Urothelium cell line (cell line): ENCODE results near the gene PTP4A2.
"Not testable (repeated sequence)": the region's sequence is repeated elsewhere in the genome, so short reads cannot be mapped to it uniquely, and the experiment has no call there.

Experiments
- DNase-seq: peaks from one replicate; pipeline ENCODE4 v3.0.0; 2011; ENCODE audit warnings: low spot score, mixed read lengths
- FAIRE-seq: peaks from 2 replicates; lab custom pipeline; 2011; peaks lifted over from hg19 to GRCh38; lab: Jason Lieb, UNC

Gene PTP4A2

DNA sequence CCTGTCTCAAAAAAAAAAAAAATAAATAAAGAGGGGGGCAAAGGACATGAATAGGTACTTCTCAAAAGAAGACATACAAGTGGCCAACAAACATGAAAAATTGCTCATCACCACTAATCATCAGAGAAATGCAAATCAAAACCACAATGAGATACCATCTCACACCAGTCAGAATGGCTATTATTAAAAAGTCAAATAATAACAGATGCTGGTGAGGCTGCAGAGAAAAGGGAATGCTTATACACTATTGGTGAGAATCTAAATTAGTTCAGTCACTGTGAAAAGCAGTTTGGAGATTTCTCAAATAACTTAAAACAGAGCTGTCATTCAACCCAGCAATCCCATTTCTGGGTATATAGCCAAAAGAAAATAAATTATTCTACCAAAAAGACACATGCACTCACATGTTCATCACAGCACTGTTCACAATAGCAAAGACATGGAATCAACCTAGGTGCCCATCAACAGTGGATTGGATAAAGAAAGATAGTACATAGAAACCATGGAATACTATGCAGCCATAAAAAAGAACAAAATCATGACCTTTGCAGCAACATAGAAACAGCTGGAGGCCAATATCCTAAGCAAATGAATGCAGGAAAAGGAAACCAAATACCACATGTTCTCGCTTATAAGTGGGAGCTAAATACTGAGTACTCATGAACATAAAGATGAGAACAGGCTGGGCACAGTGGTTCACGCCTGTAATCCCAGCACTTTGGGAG is 42.5 kb downstream of the PTP4A2 start:
- DNase-seq, FAIRE-seq: not testable (repeated sequence)

GRCh38 chr1:31891280-31891679 is 46.9 kb downstream of the PTP4A2 start:
- no peak for DNase-seq
- FAIRE-seq, result no peak

- FAIRE-seq (no peak), DNase-seq (no peak)
These were observed 49.9 kb downstream of the PTP4A2 start for GRCh38 chr1:31888291-31888690.

GRCh38 chr1:31886866-31887265 is 51.3 kb downstream of the PTP4A2 start:
- no peak for FAIRE-seq
- DNase-seq, result no peak

- DNase-seq, result no peak
- FAIRE-seq, result no peak
These were observed 52.3 kb downstream of the PTP4A2 start for GRCh38 chr1:31885851-31886250.

DNA sequence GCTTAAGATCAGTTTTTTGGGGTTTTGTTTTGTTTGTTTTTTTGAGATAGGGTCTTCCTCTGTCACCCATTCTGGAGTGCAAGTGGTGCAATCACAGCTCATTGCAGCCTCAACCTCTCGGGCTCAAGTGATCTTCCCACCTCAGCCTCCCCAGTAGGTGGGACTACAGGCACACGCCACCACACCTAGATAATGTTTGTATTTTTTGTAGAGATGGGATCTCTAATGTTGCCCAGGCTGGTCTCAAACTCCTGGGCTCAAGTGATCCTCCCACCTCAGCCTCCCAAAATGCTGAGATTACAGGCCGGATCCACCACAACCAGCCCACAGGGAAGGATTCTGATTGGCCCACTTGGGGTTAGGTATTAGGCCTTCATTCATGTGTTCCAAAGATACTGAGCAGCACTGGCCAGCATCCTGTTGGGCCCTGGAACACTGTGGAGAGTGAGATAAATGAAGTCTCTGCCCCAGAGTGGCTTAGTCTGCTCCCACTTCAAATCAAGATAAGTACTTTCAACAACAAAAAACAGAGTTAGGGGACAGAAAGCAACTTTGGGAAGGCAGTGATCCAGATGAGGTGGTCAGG is 54.7 kb downstream of the PTP4A2 start:
- DNase-seq (no peak), FAIRE-seq (no peak)

- no peak for FAIRE-seq
- no peak for DNase-seq
These were observed 56.5 kb downstream of the PTP4A2 start for GRCh38 chr1:31881688-31882000.

GRCh38 chr1:31880957-31881687 is 57.0 kb downstream of the PTP4A2 start:
- no peak for DNase-seq
- no peak for FAIRE-seq

DNA sequence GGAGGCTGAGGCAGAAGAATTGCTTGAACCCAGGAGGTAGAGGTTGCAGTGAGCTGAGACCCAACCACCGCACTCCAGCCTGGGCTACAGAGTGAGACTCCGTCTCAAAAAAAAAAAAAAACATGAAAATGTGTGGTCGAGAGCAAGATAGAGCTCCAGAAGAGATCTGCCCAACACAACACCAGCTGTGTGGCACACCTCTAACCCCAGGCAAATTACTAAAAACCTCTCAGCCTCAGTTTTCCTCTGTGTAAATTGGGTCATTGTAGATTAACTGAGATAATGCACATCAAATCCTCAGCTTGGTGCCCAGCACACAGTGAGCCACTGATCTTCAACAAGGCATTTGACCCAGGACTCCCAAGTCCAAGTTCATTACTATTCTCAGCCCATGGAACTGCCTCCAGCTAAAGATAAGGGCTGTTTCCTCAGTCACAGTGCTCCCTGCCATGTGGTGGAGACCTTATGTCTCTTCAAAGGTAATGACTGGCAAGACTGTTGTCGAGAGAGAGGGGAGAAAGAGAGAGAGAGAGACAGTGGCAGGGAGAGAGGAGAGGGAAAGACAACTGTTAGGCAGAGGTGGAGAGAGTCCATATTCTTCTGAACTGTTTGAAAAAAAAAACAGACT is 58.1 kb downstream of the PTP4A2 start:
- no peak for DNase-seq
- FAIRE-seq, result no peak

DNA sequence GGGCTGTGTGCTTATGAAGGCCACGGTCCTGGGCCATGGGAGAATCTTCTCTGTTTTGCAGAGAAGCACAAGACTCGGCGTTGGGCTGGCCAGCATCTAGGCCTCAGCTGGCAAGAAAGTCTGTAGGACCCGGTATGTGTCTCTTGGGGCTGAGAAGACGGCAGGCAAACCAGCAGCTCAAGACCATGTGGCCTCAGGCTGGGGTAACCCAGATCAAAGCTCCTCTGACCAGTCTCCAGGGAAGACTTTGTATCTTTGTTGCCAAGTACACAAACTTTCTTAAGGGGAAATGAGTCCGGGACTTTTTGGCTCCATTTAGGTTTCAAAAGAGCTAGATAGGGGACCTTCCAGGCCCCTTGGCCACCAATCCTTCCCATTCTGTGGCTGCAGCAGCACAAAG is 60.1 kb downstream of the PTP4A2 start:
- DNase-seq, result no peak
- no peak for FAIRE-seq

DNA sequence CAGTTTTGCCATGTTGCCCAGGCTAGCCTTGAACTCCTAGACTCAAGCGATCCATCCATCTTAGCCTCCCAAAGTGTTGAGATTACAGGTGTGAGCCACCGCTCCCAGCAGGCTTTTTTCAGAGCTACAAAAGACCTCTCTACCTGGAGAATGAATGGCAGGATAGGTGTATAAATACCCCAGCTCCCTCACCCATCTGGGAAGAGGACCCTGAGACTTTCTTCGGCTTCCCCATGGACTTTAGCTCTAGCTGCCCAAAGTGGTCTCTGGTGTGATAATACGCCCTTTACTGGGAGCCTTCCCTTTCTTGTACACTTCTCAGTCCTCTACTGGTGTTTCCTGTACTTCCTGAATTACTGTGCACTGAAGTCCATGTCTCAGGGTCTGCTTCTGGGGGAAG is 60.6 kb downstream of the PTP4A2 start:
- no peak for FAIRE-seq
- DNase-seq, result no peak

DNA sequence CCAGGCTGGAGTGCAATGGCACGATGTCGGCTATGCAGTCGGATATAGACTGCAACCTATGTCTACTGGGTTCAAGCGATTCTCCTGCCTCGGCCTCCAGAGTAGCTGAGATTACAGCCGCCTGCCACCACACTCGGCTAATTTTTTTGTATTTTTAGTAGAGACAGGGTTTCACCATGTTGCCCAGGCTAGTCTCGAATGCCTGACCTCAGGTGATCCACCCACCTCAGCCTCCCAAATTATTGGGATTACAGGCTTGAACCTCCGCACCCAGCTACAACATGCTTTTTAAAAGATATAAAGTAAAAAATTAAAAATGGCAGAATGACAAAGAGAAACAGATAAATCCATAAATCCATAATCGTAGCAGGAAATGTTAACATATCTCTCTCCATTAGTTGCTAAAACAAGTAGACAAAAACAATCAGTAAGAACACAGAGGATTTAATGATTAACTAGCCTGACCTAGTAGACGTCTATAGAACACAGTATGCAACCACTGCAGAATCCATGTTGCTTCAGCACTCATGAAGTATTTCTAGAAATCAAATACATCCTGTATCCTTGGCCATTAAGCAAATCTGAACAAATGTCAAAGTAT is 62.4 kb downstream of the PTP4A2 start:
- FAIRE-seq (no peak), DNase-seq (no peak)

DNA sequence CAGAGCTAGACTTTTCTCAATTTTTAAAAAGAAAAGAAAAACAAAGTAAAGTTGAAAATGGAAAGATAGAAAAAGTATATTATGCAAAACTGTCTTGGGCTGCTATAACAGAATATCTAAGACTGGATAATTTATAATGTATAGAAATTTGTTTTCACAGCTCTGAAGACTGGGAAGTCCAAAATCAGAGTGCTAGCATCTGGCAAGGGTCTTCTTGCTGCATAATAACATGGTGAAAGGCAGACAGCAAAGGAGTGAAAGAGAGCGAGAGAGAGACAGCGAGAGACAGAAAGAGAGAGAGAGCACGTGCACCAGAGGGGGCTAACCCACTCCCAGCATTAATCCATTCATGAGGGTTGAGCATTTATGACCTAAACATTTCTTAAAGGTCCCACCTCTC is 63.2 kb downstream of the PTP4A2 start:
- no peak for FAIRE-seq
- DNase-seq, result no peak

DNA sequence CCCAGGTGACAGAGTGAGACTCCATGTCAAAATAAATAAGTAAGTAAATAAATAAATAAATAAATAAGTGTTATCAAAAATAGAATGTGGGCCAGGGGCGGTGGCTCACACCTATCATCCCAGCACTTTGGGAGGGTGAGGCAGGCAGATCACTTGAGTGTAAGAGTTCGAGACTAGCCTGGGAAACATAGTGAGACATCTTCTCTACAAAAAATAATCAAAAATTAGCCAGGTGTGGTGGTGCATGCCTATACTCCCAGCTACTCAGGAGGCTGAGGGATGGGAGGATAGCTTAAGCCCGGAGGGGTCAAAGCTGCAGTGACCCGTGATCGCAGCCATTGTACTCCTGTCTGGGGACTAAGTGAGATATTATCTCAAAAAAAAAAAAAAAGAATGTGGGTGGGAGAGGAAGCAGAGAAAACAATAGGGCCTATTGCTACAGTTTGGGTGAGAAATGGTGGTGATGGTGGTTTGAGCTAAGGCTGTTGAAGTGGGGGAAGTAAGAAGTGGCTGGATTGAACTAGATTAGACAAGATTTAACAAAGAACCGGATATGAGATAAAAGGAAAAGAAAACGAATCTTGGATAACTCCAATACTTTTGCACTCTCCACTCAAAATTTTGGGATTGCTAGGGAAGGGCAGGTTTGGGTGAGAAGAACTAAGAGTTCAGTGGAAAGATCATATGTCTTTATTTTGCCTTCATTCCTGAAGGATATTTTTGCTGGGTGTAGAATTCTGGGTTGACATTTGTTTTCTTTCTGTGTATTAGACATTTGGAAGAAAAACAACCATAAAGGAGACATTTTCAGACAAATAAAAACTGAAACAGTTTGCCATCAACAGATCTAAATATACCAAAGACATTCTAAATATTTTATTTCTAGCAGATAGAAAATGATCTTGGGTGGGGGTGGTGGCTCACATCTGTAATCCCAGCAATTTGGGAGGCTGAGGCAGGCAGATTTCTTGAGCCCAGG is 65.2 kb downstream of the PTP4A2 start:
- FAIRE-seq (no peak), DNase-seq (no peak)

DNA sequence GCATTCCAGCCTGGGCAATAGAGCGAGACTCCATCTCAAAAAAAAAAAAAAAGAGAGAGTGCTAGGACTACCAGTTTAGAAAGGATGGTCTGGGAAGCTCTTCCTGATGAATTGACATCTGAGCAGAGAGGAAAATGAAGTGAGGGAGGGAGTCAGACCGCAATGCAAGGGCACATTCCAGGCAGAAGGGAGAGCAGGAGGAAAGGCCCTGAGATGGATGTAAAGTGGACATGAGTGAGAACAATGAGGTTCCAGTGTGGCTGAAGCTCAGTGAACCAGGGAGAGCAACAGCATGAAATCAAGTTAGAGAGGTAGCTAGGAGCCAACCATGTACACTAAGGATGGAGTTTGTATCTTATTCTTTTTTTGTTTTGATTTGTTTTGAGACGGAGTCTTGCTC is 66.5 kb downstream of the PTP4A2 start:
- FAIRE-seq, result no peak
- DNase-seq, result no peak

DNA sequence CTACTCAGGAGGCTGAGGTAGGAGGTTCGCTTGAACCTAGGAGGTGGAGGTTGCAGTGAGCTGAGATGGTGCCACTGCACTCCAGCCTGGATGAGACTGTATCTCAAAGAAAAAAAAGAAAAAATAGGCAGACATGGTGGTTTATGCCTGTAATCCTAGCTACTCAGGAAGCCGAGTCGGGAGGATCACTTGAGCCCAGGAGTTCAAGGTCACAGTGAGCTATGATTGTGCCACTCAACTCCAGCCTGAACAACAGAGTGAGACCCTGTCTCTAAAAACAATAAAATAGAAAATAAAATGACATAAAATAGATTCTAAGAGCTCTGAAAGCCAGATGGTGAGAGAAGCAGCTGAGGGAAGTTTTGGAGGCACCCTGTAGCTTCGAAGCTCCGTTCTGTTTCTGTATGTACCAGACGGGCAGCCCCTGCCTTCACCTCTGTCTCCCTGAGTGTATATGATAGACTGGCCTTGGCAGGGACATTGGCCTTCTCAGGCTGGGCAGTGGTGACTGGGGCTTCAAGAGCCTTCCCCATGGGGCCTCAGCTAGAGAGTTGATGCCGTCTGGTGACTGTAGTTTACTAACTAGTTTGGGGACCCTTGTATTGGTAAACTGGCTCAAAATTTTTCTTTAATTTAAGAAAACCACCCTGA is 68.0 kb downstream of the PTP4A2 start:
- DNase-seq (no peak), FAIRE-seq (no peak)

DNA sequence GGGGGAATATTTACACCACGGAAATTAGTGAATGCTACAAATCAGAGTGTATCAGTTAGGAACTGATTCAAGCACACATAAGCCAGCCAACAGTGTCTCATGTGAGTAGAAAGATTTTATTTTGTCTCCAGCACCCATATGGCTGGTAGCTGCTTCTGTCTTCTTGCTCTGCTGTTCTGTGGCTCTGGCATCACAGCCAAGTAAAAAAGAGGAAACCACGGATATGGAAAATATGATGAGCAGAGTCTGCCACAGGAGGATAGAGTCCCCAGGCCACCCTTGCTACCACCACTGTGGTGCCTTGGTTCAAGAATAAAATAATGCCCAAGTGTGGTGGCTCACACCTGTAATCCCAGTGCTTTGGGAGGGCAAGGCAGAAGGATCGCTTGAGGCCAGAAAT is 68.7 kb downstream of the PTP4A2 start:
- no peak for FAIRE-seq
- no peak for DNase-seq

- FAIRE-seq (no peak), DNase-seq (no peak)
These were observed 69.3 kb downstream of the PTP4A2 start for GRCh38 chr1:31868862-31869261.

GRCh38 chr1:31867546-31867945 is 70.6 kb downstream of the PTP4A2 start:
- FAIRE-seq, result no peak
- DNase-seq, result no peak
